ENCODE results near the gene FDXACB1.

FDXACB1 gene, protein sequence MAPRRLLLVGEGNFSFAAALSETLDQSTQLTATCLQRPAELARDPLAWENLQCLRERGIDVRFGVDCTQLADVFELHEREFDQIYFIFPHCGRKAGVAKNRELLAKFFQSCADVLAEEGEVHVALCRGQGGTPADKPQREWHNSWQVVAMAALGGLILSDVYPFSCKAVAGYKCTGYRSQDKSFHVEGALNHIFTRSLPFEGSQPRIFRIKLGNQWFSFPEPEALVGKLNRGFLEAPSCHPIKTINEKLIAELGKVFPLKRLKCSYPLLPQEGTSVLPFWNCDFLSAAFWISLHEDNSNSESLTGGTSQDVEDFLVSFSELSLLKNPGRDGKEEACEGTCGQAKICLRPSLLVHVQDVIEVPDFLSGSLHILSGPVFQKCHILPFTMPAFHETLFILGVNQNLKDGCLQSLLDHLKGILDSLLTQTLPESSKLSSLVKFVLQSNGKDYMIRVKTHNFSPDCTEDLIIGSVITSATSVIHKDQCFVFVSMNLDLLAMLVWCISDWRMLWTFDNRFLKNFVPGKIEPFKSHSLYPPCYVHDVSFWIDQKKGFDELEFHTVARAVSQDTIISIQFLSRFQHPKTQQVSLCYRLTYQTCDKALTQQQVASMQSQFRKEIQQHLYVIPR

DNA sequence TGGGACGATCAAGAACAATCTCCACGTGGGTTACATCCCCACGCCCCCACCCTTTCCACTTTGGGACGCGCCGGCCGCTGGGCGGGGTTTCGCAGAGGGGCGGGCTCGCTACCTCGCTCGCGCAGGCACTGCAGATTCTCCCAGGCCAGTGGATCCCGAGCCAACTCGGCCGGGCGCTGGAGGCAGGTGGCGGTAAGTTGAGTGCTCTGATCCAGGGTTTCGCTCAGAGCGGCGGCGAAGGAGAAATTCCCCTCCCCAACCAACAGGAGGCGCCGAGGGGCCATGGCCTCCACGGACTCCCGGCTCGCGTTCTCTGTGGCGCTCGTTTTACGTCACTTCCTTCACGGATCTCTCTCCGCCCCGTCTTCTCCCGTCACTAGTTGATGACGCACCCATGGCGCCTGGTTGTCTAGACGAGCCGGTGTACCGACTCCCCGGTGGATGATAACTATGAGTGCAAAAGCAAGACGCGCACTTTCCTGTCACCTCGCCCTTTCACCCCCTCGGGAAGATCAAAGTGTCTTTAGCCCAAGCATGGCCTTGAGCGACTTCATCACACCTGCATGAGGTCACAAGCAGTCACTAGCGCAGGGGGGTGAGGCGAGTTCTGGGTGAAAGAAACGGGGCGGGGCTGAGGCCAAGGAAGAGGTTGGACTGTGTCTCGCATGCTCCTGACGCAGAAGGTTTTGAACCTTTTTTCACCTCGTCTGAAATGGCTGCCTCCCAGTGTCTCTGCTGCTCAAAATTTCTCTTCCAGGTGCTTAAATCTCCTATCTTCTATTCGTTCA lies at the start of gene FDXACB1, which contains the start of gene CFAP68:
FDXACB1 (minus strand) TSS at position 317 of the 788 bp plus-strand sequence; CDS start at position 284, 33 bp downstream.
CFAP68 (plus strand) TSS at position 693 of the 788 bp plus-strand sequence; CDS start at position 713, 20 bp downstream.
- peak; percentile 94 for DNase-seq

DNA sequence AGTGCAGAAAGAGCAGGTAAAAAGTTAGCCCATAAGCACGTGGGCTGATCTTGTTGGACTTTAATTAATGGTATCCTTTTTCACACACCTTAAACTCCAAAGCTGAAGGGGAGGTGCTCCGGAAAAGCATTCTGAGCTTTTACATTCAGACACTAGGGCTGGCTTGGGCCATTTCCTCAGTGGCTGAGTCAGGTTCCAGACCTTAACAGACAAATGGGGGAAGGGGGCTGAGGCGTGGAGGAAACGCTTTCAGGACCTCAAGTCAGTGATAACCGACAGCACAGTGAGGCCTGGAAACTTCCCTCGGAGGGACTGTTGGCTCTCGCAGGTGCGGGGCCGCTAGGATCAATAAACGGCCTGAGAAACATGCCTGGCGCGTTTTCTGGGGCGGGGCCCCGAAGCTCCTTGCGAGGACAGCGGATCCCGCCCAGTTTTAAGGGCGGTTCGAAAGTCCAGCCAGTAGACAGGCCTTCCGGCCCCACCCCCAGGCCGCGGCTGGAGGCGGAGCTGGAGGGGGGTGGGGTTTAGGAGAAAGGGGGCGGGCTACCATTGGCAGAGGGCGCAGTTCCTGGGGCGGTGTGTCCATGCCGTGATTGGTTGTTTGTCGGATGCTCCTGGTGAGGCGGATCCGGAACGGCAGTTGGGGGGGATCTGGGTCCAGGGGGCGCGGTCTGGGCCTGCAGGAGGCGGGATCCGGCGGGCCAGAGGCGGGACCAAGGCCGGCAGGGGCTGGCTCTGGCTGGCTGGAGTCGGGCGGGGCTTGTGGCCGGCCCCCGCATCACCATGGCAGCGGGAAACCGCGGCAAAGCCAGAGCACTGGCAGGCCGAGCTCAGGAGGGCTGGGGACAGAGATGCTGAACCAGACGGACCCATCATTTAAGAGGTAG lies 47.8 kb upstream of the FDXACB1 start:
- DNase-seq, result peak; percentile 93

DNA sequence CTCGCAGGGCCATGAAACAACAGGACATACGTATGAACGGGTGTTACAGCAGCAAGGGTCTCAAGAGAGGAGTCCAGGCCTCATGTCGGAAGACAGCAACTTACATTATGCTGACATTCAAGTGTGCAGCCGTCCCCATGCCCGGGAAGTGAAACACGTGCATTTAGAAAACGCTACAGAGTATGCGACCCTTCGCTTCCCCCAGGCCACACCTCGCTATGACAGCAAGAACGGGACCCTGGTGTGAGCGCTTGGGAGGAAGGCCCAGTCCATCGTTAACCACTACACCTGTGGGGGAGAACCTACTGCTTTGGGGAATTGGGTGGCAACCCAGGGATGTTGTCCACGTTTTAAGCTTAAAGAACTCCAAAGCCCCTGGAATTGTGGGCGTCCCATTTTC lies 47.0 kb upstream of the FDXACB1 start:
- DNase-seq, result no peak

DNA sequence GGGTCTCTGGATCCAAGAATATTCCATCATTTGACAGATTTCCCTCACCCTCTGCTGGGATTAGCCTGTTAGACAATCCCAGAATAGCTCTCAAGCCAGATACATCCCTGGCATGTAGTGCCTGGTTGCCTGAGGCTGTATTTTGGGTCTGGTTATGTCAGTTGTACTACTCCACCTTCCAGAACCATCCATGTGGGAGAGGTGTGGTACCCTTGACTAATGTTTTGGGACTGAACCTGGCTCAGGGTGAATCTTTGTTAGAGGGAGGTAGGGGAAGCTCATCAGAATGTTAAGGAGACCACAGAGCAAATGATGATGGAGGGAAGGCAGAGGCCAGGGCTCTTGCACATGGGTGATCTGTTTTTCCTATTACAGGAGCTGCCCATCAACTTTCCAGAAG lies 45.0 kb upstream of the FDXACB1 start:
- DNase-seq, result no peak

DNA sequence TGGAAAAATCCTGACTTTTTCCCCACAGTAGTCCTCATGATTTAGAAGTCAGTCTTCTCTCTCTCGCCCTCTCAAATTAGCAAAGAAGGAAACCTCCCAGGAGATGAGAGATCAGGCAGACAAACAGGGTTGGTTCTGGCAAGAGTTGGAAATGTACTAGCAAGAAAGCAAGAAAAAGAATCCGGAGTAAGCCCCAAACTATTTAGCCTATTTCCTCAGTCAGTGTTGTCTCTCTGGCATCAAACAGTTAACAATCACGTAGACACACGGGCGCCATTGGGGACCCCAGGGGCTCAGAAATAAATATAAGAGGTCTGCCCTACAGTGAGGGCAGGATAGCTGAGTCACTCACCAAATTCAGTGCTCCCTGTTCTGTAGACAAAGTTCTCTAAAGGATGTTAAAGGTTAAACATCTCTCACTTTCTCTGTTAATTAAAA lies 44.4 kb upstream of the FDXACB1 start:
- DNase-seq, result no peak

DNA sequence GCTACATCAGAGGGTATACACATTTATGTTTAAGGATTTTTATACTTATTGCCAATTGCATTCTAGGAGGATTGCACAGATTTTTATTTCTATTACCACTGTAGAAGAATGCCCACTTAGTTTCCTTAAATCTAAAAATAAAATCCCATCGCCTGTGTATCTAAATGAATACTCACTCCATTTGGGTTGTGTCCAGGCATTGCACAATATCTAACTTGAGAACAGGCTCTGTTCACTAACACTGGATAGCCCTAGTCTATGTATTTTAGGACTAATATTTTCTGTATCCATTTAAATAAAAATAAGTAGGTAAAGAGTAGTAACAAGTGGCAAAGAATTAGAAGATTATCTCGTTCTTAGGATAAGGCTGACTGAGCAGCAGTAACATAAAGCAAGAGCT lies 43.8 kb upstream of the FDXACB1 start:
- DNase-seq, result no peak

DNA sequence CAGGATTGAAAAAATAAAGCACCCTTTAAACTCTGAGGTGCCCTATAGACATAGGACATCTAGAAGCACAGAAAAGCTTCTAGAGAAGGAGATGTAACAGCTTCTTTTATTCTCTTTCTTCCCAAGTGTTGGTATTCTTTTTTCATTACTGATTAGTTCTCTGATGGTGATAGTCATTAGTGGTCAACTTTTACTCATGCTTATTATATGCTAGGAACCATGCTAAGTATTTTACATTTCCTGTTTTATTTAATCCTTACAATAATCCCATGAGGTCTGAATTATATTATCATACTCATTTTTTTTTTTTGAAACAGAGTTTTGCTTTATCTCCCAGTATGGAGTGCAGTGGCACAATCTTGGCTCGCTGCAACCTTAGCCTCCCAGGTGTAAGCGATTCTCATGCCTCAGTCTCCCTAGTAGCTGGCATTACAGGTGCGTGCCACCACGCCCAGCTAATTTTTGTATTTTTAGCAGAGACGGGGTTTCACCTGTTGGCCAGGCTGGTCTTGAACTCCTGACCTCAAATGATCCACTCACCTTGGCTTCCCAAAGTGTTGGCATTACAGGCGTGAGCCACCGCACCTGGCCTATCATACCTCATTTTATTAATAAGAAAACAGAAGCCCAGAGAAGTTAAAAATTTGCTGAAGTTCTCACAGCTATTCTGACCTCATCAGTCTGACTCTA lies 42.7 kb upstream of the FDXACB1 start:
- no peak for DNase-seq

DNA sequence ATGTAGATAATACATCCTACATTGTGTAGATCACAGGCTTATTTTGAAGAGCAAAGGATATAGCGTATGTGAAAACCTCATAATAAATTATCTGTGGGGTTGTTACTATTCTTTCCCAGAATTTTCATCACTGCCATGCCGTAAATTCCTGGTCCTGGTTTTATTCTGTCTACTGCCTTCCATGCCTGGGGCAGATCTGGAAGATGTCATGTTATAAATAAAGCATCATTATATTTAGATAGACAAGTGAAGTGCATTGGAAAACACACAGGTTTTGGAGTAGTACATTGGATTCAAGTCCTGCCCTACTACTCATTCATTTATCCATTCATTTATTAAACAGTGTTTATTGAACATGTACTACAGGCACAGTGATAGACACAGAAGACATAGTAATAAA lies 41.9 kb upstream of the FDXACB1 start:
- DNase-seq, result no peak

DNA sequence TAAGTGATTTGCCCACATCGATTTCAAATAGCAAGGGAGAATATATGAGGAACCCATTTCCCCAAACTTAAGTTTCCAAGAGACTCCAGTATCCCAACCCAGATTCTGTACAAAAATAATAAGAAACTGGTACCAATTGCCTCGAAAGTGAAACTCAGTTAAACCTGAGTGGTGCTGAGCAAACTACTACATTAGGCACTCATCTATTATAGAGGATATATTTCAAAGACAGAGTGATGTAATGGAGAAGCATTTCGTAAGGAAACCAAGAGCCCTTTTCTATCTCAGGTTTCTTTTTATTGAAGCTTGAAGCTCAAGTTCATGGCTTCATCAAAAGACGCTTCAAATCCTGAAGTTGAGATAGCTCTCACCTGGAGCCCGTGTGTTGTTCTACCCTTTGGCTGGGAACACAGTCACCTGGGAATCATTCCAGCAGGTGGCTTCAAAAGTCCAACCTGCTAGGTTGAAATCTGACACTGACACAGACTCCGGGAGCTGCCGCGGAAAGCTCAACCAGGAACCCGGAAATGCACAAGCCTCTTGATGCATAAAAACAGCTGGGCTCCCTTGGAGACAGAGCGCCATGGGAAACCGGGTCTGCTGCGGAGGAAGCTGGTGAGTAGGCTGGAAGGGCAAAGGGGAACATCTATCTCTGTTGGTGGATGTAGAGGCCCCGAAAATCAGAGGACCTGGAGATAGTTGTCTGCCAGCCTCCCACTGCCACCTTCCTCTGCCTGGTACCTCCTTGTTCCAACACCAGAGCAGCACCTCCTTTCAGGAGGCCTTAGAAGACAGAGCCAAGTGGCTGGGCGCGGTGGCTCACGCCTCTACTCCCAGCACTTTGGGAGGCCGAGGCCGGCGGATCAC lies 39.7 kb upstream of the FDXACB1 start, which contains the start of gene C11orf52:
C11orf52 (plus strand) TSS at position 524 of the 867 bp plus-strand sequence; CDS start at position 584, 60 bp downstream.
- peak; percentile 63 for DNase-seq

DNA sequence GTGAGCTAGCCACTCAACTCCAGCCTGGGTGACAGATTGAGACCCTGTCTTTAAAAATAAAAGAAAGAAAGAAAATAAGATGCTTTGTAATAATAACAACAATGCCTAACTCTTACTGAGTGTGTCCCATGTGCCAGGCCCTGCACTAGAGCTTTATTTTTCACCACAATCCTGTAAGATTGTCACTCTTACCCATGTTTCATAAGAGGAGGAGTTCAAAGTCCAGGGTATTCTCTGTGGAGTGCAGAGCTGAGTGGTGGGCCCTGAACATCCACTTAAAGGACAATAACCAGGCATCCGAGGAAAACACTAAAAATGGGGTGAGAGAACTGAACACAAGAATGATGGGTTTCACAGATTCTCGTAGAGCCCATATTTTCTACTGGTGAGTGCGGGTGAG lies 38.8 kb upstream of the FDXACB1 start:
- DNase-seq, result no peak

DNA sequence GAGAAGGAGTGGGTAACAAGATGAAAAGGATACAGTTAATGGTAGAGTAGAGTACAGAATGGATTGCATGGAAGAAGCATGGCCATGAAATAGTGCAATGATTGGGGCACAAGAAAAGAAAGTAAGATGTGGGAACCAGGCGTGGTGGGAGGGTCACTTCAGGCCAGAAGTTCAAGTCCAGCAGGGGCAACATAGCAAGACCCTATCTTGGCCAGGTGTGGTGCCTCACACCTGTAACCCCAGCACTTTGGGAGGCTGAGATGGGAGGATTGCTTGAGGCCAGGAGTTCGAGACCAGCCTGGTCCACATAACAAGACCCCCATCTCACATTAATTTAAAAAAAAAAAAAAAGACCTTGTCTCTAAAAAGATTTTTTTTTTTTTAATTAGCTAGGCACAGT lies 38.3 kb upstream of the FDXACB1 start:
- DNase-seq, result no peak

DNA sequence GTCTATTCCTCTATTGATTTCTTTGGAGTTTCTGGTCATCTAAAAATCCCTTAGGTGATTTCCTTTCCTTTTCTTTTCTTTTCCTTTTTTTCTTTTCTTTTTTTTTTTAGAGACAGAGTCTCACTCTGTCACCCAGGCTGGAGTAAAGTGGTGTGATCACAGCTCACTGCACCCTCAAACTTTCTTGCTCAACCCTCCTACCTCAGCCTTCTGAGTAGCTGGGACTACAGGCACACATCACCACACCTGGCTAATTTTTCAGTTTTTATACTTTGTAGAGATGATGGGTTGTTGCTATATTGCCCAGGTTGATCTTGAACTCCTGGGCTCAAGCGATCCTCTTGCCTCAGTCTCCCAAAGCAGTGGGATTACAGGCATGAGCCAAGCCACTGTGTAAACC lies 37.8 kb upstream of the FDXACB1 start:
- DNase-seq, result no peak

DNA sequence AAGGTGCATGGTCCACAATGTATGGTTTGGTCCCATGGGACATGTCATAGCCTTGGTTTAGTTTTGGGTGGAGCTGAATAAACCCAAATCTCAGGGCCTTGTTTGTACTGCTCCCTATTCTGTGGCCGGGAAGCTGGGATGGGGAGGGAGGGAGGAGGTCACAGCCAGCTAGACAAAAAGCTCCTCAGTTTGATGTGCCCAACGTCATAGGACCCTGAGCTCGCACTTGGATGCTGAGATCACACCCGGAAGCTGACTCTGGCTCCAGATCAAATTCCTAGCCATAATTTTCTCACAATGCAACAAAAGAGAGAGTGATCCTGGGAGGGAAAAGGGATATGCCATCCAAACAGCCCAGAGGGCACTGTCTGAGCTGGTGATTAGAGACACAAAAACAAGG lies 35.0 kb upstream of the FDXACB1 start:
- DNase-seq, result no peak

DNA sequence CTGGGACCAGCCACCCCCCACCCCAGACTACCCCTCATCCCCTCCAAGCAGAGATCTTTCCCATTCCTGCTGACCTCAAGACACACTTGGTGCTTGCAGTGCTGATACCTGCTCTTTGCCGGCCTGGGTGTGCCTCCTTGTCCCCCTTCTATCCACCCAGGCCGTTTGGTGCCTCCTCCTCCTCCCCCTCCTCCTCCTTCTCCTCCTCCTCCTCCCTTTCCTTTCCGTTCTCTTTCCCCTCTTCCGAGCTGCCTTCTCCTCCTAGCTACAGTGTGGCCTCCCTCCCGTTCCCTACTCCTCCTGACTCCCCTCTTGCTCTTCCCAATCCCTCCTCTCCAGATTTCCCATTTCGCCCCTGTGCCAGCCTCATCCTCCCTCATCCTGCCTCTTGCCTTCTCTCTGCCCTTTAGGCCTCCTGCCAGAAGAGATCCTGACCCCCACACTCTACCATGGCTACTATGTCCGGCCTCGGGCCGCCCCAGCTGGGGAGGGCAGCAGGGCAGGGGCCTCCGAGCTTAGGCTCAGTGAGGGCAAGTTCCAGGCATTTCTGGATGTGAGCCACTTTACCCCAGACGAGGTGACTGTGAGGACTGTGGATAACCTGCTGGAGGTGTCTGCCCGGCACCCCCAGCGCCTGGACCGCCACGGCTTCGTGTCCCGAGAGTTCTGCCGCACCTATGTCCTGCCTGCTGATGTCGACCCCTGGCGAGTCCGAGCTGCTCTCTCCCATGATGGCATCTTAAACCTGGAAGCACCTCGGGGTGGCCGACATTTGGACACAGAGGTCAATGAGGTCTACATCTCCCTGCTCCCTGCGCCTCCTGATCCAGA lies 34.3 kb upstream of the FDXACB1 start:
- no peak for DNase-seq

DNA sequence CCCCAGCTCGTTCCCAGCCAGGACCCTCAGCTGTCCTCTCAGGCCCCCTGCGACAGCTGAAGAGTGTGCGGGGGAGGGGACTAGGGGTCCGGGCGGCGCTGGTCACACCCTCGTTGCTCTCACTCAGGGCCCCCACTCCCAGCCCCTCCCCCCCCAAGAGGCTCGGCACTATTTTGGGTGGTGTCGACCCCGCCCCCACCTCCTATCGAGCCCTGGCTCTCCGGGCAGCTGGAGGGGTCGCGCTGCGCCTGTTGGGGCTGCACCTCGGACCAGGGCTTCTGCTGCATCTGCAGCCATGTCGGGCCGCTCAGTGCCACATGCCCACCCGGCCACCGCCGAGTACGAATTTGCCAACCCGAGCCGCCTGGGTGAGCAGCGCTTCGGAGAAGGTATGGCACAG lies 33.6 kb upstream of the FDXACB1 start, which contains the start of gene HSPB2:
HSPB2 (plus strand) TSS at position 200 of the 400 bp plus-strand sequence; CDS start at position 296, 96 bp downstream.
- no peak for DNase-seq

DNA sequence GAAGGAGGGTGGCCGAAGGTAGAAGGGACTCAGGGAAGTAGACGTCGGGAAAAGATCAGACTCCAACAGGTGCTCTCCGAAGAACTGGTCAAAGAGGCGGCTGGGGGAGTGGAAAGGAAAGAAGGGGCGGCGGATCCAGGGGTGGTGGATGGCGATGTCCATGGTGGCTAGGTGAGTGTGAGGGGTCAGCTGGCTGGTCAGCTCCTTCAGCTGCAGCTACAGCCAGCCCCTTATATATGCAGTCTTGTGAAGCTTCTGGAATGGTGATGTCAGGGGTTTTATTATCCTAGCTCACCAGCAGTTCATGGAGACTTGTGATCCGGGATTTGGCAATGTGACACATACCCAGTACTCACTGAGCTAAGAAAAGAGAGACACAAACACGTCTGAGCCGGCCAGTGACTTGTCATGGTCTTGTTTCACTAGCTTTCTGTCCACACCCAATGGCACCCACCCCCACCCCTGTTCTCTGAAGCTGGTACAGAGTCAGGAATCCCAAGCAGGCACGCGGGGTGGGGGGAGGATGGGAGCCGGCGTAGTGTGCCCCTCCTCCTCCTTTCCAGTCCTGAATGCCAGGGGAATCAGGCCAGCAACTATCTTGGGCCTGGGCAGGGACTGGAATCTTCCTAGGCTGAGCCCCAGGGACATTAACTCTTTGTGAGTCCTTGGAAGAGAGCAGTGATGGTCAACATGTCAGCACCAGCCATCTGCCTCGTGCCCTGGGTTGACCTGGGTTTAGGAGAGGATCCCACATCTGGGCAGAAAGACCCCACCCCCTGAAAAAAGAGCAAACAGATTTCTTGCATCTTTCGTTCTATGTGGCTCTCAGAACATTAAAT lies 32.8 kb upstream of the FDXACB1 start, which contains the start of gene CRYAB:
CRYAB (minus strand) TSS at position 208 of the 839 bp plus-strand sequence; CDS start at position 162, 46 bp downstream.
- DNase-seq, result no peak

DNA sequence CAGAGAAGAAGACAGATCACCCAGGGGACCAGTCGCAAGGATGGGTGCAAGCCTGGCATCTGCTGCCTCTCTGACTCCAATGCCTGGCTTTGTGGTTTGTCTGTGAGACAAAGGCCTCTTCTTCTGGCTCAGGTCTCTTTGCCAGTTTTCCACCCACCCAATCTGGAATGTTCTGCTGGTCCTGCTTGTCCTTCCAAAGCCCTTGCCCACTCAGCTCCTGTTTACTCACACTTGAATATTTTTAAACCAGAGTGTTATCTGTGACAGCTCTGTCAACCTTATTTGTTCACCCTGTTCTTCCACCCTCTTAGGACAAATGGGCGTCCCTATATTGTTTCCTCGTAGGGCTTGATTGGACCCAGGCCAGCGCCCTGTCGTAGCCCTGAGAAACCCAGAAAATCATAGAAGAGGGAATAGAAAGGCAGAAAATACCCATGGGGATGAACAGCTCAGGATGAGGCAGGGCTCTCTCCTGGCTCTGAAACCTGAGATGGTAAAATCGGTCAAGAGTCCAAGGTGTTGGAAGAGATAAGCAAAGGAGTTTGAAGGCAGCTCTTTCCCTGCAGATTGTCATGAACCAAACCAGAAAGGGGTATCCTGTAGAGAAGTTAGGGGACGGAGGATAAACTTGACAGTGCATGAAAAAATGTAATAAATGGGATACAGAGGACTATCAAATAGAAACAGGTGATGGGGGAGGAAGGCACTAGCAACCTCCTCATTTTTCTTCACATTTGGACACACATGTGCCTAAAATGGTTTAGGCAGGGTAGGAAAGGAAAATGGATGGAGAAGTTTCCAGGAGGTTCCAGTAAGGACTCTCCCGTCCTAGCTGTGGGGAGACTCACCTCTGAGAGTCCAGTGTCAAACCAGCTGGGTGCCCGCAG lies 32.0 kb upstream of the FDXACB1 start:
- no peak for DNase-seq

Measured in NCI-H1417 treated with DMSO at 0.1 percent for 48 hours (cell line).